ENCODE results near the gene SARS1.
"Not testable (repeated sequence)": the region's sequence is repeated elsewhere in the genome, so short reads cannot be mapped to it uniquely, and the experiment has no call there.

SARS1 gene, protein sequence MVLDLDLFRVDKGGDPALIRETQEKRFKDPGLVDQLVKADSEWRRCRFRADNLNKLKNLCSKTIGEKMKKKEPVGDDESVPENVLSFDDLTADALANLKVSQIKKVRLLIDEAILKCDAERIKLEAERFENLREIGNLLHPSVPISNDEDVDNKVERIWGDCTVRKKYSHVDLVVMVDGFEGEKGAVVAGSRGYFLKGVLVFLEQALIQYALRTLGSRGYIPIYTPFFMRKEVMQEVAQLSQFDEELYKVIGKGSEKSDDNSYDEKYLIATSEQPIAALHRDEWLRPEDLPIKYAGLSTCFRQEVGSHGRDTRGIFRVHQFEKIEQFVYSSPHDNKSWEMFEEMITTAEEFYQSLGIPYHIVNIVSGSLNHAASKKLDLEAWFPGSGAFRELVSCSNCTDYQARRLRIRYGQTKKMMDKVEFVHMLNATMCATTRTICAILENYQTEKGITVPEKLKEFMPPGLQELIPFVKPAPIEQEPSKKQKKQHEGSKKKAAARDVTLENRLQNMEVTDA

DNA sequence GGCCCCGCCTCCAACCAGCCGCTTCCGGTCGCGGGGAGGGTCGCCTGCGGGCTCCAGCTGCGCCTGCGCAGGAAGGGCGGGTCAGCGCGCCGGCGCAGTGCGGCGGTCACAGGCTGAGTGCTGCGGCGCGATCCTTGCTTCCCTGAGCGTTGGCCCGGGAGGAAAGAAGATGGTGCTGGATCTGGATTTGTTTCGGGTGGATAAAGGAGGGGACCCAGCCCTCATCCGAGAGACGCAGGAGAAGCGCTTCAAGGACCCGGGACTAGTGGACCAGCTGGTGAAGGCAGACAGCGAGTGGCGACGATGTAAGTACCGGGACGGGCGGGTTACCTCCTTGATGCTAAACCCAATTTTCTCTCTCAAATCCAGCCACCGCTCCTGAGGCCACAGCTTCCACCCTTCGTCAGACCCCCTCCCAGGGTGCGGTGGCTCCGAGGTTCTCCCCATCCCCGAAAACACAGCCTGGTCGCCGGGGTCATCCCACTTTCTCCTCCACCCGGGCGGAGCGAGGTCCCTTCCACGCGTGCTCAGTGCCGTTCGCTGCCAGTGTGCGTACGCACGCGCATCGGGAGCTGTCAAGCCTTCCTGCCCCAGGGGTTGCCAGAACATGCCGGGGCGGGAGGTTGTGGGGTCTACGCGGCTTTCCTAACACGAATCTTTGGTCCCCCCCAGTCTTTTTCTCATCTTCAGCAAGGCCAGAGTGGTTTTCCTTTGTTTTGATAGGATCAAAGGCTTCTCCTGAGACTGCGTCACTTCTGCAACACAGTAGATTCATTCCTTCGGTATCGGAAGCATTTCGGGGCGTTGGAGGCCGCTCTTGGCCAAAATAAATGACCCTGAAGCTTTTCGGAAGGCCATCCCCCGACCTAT is at the start of gene SARS1:
Gene SARS1 (plus strand): TSS at position 95 of the 870 bp plus-strand sequence. CDS start 75 bp downstream, at position 170.
- DNase-seq = peak; percentile 87 to 91

DNA sequence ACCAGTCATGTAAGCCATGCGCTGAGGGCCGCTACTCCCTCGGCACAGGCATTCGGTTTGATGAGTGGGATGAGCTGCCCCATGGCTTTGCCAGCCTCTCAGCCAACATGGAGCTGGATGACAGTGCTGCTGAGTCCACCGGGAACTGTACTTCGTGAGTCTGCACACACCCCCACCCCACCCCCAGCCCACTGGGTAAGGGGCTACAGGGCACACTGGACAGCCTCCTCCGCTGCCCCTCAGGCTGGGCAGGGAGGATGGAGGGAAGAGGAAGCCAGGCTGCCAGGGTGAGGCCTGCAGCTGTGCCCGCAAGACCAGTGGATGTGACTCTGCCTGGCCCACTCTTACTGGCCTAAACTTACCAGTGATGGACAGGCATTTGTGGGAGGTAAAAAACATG is 49.2 kb upstream of the SARS1 start:
- DNase-seq = no peak

DNA sequence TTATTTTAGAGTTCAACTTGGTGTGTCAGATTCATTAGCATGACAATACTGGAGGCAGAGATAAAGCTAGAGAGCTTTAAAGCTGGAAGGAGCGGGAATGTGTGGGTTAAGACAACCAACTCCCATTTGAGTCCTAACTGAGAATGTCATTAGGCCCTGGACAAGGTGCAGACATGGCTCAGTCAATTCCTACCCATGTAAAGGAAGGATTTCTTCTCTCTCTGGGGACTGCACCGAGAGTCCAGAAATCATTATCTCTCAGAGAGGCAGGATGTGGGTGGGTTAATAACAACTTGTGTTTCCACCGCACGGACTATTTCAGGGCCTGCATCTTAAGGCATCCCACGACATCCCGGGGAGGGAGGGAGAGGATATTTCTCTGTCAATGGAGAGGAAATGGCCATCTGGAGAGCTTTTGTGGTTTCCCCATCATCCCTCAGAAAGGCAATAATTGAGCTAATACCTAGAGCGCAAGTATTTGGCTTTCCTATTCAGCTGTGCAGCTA is 46.7 kb upstream of the SARS1 start:
- no peak for DNase-seq

DNA sequence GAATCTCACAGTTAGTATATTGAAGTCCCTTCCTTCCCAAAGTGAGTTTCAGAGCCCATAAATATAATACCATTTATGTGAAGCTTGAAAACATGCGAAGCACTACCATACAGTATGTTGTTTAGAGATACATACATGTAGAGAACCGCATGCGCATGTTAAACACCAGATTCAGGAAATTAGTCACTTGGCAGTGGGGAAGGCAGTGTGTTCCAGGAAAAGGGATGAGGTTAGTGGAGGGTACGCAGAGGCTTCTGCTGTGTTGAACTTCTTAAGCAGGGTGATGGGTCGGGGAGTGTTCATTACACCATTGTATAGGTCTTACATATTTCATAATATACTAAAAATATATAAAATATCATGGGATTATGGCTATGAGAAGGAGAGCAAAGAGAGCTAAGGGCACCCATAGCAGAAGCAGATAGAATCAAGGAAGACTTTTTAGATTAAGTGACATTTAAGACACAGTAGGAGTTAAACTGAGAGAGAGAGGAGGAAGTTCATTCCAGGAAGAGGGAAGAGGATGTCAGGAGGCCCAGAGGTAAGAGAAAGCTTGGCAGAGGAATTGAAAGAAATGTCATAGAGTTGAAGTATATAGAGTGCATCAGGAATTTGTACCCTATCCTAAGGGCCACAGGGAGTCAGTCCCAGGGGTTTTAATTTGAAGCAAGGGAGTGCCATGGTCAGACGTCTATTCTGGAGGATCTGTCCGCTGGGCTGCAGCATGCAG is 43.5 kb upstream of the SARS1 start:
- peak in 1 of 2 donors; percentile 6 for DNase-seq

DNA sequence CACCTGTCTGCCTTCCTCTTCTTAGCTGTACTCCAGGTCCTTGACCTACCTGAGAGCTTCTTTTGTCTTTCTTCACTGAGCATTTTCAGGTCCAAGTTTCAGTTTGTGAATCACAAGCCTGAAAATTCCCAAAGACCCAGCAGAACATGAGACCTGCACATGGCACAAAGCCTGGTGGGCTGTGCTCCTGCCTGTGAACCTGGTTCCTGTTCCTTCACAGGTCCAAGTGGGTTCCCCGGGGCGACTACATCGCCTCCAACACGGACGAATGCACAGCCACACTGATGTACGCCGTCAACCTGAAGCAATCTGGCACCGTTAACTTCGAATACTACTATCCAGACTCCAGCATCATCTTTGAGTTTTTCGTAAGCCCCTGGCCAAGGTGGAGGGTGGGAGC is 42.1 kb upstream of the SARS1 start:
- no peak for DNase-seq

DNA sequence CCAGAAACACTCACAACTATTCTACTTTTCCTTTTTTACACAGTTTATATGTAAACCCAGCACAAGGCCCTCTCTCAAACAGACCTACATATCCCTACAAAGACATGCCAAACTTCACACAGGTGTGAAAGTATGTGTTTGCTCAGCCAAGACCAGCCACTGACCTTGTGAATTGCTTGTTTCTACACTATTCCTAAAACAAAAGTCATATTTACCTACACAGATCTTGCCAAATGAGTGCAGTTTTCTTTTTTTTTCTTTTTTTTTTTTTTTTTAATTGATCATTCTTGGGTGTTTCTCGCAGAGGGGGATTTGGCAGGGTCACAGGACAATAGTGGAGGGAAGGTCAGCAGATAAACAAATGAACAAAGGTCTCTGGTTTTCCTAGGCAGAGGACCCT is 37.4 kb upstream of the SARS1 start:
- DNase-seq = not testable (repeated sequence)

DNA sequence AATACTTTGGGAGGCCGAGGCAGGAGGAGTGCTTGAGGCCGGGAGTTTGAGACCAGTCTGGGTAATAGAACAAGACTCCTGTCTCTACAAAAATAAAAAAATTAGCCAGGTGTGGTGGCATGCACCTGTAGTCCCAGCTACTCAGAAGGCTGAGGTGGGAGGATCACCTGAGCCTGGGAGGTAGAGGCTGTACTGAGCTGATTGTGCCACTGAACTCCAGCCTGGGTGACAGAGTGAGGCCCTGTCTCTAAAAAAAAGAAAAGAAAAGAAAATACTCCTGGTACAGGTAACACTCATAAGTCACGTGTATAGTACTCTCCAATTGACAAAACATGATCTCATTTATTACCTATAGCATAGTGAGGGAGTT is 33.0 kb upstream of the SARS1 start:
- not testable (repeated sequence) for DNase-seq

DNA sequence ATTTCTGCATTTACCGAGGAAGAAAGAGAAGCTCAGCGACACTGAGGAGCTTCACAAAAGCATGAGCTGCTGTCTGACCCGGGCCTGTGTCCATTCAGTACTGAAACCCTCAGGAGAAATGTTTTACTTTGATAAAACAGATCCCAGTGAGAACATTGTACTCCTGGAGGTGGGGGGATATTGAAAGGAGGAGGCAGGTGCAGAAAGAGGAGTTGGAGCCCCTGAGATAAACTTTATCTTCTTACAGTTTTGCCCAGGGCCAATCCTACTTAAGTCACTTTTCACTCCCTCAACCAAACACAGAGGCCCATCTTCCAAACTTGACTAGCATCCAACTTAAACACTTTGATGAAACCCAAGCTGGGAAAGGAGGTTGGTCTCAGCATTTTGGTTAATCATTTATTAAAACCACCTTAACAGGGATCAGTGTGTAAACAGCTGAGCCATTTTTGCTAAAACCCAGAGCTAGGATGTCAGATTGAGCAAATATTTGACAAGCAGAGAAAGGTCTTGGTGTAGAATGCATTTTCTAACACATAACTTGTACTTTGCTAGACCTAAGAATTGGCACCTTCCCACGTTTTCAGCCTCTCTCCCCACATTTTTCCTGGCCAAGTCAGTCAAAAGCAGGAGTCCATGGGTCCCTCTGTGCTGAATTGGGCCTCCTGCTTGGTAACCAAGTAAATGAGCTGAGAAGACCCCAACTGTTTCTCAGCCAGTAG is 32.5 kb upstream of the SARS1 start:
- no peak for DNase-seq

DNA sequence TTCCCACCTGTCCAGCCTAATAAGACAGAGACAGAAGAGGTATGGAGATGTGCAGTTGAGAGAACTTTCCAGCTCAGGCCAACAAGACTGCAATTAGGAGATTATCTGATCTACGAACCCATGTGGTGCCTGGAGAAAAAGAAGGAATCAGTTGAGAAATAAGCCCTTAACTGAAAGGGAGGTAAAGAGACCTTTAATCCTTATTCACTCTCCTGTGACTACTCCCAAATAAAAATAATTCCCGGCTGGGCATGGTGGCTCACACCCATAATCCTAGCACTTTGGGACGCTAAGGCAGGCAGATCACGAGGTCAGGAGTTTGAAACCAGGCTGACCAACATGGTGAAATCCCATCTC is 31.9 kb upstream of the SARS1 start:
- no peak for DNase-seq

DNA sequence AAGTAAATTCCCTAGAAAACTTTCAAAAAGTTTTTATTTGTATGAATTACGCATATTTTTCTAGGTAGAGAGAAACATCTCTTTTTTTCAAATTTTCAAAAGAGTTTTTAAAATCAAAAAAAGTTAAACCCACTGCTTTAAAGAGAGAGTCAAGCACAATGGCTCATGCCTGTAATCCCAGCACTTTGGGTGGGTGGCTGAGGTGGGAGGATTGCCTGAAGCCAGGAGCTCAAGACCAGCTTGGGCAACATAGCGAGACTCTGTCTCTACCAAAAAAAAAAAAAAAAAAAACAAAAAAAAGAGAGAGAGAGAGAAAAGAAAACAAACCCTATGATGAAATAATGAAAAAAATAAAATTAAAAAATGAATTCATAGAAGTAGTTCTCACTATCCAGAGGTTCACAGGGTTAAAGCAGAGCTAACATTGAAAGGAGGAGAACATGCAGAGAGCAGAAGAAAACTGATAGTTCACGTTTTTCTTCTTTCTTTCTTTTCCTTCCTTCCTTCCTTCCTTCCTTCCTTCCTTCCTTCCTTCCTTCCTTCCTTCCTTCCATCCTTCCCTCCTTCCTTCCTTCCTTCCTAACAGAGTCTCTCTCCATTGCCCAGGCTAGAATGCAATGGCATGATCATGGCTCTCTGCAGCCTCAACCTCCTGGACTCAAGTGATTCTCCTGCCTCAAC is 30.5 kb upstream of the SARS1 start:
- no peak for DNase-seq

DNA sequence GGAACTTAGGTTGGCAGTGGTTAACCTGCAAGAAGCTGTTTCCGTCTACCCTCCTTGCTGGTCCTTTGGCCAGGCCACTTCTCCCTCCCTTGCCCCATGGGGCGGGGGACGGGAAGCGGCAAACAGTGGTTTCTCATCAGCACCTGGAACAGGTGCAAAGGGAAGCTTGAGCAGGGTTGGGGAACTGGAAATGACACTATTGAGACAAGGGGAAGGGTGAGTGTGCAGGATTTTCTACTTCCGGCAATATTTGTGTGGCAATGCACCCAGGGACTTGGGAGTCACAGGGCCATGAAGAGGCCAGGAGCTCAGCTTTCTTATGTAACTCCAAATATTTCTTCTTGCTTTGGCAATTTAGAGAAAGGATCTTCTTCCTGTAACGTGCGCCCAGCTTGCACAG is 29.0 kb upstream of the SARS1 start:
- peak in 1 of 2 donors; percentile 21 for DNase-seq

DNA sequence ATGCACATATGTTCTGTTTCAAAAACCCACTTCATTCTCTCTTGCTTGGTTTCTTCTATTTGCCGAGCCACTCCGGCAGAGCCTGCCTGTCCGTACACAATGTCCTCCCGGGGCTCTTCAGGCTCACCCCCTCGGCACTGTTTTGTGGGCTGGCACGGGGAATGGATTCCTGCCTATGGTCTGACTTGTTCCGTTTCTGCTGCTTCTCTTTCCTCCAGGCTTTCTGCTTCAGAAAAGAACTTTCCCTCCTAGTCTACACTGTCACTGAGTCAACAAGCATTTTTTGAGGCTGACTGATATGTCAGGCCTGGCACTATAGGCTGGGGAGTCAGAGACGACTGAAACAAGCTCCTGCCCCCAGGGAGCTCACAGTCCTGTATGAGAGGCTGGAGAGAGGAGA is 28.4 kb upstream of the SARS1 start:
- DNase-seq = no peak

DNA sequence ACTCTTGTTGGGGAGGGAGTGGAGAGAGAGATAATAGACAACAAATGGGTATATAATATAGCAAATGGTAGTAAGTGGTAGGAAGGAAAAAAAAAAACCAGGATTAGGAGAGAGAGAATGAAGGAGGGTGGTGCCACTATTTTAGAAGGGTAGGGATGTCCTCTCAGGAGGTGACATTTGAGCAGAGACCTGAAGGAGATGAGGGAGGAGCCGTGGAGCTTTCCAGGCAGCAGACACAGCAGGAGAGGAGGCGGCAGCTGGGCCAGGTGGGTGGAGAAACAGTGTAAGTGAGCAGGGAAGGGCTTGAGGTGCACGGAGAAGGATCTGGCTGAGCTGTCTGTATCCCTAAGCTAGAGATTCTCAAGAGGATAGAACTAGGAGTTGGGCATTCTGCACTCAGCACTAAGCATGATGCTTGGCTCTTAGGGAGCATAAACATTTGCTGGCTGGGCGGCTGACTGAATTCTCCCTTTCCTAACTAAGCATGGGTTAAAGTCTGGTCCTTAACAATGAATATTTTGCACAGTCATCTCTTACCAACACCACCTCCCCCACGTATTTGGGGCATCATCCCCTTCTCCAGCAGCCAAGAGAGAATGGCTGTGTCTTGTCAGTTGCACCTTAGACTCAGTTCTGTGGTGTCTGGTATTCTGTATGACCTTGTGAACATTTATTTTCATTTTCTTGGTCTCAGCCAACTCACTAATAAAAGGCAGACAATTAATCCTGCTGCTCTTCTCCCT is 27.6 kb upstream of the SARS1 start:
- DNase-seq = no peak

DNA sequence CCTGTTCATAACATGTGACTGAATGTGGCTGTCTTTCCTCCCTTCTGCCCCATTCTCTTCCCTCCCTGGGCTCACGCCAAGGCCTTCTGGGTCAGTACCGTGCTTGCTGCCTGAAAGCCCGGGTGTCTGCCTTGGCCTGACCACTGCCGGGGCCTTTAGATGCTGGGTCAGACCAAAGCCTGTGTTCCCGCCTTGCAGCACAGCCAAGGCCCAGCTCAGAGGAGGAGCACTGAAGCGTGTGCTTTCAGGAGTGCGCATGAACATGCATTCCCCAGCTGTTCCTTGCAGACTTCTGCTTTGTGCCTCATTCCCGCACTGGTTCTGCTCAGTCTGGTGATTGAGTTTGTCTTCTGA is 27.0 kb upstream of the SARS1 start:
- DNase-seq = no peak

DNA sequence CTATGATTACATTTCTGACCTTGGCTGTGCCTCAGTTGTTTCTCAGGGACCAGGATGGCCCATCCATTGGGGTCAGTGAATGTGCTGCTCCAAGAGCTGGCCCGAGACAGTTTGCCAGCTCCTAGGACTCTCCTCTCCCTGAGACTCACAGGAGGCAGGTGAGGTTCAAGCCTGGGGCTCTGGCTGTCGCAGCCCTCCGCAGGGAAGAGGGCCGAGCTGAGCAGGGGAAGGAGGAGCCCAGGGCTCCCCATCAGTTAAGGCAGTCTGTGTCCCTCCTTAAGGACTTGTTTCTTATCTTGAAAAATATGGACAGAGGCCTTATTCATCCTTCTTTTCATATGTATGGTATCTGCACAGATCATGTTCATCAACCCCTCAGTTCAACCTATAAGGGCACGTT is 26.6 kb upstream of the SARS1 start:
- DNase-seq = no peak

DNA sequence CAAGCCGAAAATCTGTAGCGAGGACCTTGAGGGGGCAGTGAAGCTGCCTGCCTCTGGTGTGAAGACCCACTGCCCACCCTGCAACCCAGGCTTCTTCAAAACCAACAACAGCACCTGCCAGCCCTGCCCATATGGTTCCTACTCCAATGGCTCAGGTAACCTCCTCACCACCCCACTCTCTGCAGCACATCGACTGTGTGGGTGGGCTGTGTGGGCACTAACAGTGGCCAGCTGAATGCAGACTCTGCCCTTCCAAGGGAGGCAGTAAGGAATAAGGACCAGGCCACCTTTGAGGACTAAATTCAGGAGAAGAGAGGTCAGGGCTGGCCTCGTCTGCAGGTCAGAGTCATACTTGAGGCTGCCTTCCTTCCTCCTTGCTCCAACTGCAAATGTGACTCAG is 25.5 kb upstream of the SARS1 start:
- no peak for DNase-seq

DNA sequence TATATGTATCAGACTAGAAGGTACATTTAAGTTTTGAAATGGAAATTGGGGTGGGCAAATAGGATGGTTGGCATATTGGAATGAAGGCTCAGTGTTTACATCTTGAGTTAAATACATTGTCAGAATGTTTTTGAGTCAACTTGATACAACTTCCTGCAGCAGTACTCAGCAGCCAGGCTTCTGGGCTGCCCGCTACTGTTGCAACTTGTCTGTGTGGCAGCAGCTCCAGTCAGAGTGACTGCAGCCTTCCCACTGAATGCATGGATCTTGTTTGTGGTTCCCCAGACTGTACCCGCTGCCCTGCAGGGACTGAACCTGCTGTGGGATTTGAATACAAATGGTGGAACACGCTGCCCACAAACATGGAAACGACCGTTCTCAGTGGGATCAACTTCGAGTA is 24.9 kb upstream of the SARS1 start:
- no peak for DNase-seq

DNA sequence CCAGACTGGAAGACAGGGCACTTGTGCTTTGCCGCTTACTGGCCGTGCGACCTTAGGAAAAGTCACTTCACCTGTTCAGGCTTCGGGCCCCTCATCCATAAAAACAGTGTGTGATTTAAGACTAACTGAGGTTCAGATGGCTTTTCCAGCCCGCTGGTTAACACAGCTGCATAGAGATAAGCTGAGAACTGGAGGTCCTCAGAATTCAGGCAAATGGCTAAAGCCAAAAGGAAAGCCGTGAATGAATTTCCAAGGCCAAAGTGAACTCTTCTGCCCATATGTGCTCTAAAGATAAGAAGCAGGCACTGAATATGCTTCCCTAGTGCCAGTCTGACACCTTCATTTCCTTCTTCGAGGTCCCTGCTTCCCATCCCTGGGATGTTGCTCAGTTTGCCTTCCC is 23.5 kb upstream of the SARS1 start:
- no peak for DNase-seq

DNA sequence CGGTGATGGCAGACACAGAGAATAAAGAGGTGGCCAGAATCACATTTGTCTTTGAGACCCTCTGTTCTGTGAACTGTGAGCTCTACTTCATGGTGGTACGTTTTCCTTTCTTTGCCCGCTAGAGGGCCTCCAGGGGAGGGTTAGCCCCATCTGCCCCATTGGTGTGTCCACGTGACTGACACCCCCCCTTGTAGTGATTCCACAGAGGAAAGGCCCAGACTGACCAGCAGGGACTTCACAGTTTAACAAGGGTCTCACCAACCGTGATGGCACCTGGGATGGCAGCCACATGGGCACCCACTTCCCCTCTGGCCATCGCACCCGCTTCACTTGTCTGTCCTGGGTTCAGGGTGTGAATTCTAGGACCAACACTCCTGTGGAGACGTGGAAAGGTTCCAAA is 22.3 kb upstream of the SARS1 start:
- no peak for DNase-seq

DNA sequence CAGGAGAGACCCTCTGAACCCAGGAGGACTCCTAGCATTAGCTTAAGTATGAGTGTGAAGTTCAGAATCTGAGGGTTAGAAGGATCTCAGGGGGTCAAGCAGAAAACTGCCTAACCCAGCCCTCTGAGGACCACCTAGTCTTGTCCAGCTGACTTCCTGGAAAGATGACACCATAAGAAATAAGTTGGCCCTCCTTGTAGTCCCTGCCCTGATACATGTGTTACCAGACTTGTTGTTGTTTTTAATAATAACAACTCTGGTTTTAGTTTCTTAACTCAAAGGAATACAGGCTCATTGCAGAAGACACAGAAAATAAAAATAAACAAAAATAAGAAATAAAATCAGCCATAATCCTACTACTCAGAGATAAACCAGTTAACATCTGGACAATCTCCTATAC is 21.8 kb upstream of the SARS1 start:
- no peak for DNase-seq

DNA sequence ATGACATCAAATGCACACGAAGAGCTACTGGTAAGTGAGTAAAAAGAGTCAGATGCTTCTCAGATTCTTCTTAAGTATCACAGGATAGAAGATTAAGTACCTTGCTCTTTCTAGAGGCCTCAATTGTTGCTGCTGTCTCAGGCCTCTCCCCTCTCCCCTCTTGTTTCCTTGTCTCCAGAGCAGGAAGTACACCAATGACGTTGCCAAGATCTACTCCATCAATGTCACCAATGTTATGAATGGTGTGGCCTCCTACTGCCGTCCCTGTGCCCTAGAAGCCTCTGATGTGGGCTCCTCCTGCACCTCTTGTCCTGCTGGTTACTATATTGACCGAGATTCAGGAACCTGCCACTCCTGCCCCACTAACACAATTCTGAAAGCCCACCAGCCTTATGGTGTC is 21.3 kb upstream of the SARS1 start:
- DNase-seq = no peak

Measured in CD4-positive, alpha-beta T cell treated with Interferon alpha-2 for 1 hour (primary cell).